GM23338 (cell line): ENCODE results near the gene PPCS. TPM values are rescaled to one million over a fixed set of nuclear protein-coding genes. Genes with fewer than 3 reads are reported as not detected.

Experiments used
- ATAC-seq: fragments of 200-7000 bp; cut with Tn5 transposase; 3 replicates; pipeline ENCODE4 v1.9.1; 2020
- DNase-seq: peaks from one replicate; pipeline ENCODE4 v3.0.0-alpha.2; 2015; ENCODE audit warnings: low spot score
- H2AFZ ChIP-seq: fragments of 200-600 bp; sonication (generic); 2 replicates; pipeline ENCODE4 v1.8.0; 2016; ENCODE audit warnings: antibody characterized with exemption, mild to moderate bottlenecking, moderate library complexity
- H3F3A ChIP-seq: fragments of 200-600 bp; sonication (generic); replicated peaks from 2 replicates; pipeline ENCODE4 v1.8.0; 2017; ENCODE audit warnings: antibody characterized with exemption, mixed run types, low read depth
- H3K27ac ChIP-seq: fragments of 200-600 bp; sonication (generic); 2 replicates; pipeline ENCODE4 v1.6.1; 2016; ENCODE audit warnings: low read depth
- H3K27me3 ChIP-seq: fragments of 200-600 bp; sonication (generic); 2 replicates; pipeline ENCODE4 v1.8.0; 2016; ENCODE audit warnings: mild to moderate bottlenecking, mixed run types, moderate library complexity; ENCODE audit not compliant: insufficient read depth
- H3K36me3 ChIP-seq: fragments of 200-600 bp; sonication (generic); 2 replicates; pipeline ENCODE4 v1.8.0; 2016; ENCODE audit warnings: mild to moderate bottlenecking; ENCODE audit not compliant: insufficient read depth
- H3K4me1 ChIP-seq: fragments of 200-600 bp; sonication (generic); 2 replicates; pipeline ENCODE4 v1.8.0; 2016; ENCODE audit warnings: mild to moderate bottlenecking, moderate library complexity; ENCODE audit not compliant: insufficient read depth
- H3K4me2 ChIP-seq: fragments of 200-600 bp; sonication (generic); 2 replicates; pipeline ENCODE4 v1.7.1; 2017; ENCODE audit warnings: mixed run types
- H3K4me3 ChIP-seq: fragments of 200-600 bp; sonication (generic); 2 replicates; pipeline ENCODE4 v1.6.1; 2016; ENCODE audit warnings: mixed run types
- H3K79me2 ChIP-seq: fragments of 200-600 bp; sonication (generic); replicated peaks from 2 replicates; pipeline ENCODE4 v1.8.0; 2017; ENCODE audit warnings: mild to moderate bottlenecking; ENCODE audit not compliant: insufficient read depth
- H3K9me2 ChIP-seq: fragments of 200-600 bp; sonication (generic); 2 replicates; pipeline ENCODE4 v1.8.0; 2017; ENCODE audit not compliant: insufficient read depth
- H4K20me1 ChIP-seq: fragments of 200-600 bp; sonication (generic); replicated peaks from 2 replicates; pipeline ENCODE4 v1.8.0; 2017; ENCODE audit warnings: mild to moderate bottlenecking; ENCODE audit not compliant: insufficient read depth
- H3K27ac Mint-ChIP-seq: 2 replicates; pipeline ENCODE4 v1.8.0; 2020; ENCODE audit warnings: inconsistent platforms, mild to moderate bottlenecking, moderate library complexity, mixed read lengths
- H3K27me3 Mint-ChIP-seq: 3 replicates; pipeline ENCODE4 v1.8.0; 2022; ENCODE audit warnings: low read depth, mild to moderate bottlenecking, moderate library complexity, mixed read lengths, inconsistent platforms; ENCODE audit not compliant: insufficient read depth, poor library complexity
- H3K36me3 Mint-ChIP-seq: 3 replicates; pipeline ENCODE4 v1.8.0; 2021; ENCODE audit warnings: low read depth, mild to moderate bottlenecking, inconsistent platforms, moderate library complexity, mixed read lengths
- H3K4me1 Mint-ChIP-seq: 3 replicates; pipeline ENCODE4 v1.8.0; 2020; ENCODE audit warnings: mild to moderate bottlenecking, inconsistent platforms, mixed read lengths
- H3K4me3 Mint-ChIP-seq: 3 replicates; pipeline ENCODE4 v1.8.0; 2021; ENCODE audit warnings: moderate library complexity, mild to moderate bottlenecking, inconsistent platforms, mixed read lengths
- H3K9me3 Mint-ChIP-seq: 3 replicates; pipeline ENCODE4 v1.8.0; 2020; ENCODE audit warnings: moderate library complexity, mild to moderate bottlenecking, inconsistent platforms, mixed read lengths
- ETS1 ChIP-seq: IDR thresholded peaks from 2 replicates; pipeline ENCODE4 v1.6.1; 2016; ENCODE audit warnings: antibody characterized with exemption
- ZNF462 ChIP-seq: fragments of 250-450 bp; sonication (Bioruptor Pico); IDR thresholded peaks from 2 replicates; pipeline ENCODE4 v1.5.0; 2020; ENCODE audit warnings: mild to moderate bottlenecking, moderate library complexity
- polyA plus RNA-seq: library from polyadenylated mRNA; unstranded; fragments of >200 nt; fragmentation: Nextera tagmentation; extraction: Ambion mirVana; gene quantifications from 2 replicates; pipeline ENCODE4 v1.2.1, GENCODE V29; 2016
- total RNA-seq: library from RNA; depleted of rRNA; stranded (reverse); fragments of >200 nt; shearing (Covaris generic); gene quantifications from 2 replicates; pipeline ENCODE4 v1.2.3, GENCODE V29; 2014

The PPCS gene
- total and polyA plus RNA-seq, 2 experiments from 2014 or later: 35.6 to 47.6 TPM

GRCh38 chr1:42419126-42419821 is 37.1 kb upstream of the PPCS start:
- no peak for TF ChIP-seq ZNF462 (CRISPR knock-in tag)
- peaks cover 11% of the 10 kb centered on the region for H3K27me3 Mint-ChIP-seq
- no peak overlapping the region for H2AFZ ChIP-seq
- ATAC-seq: no peak
- no peak for DNase-seq
- no peaks in the 10 kb centered on the region for H3K9me2 ChIP-seq
- H3K36me3 ChIP-seq: no peaks in the 10 kb centered on the region
- peak overlapping the region; percentile 24; the same call in 1 of the 2 replicates for H3K4me2 ChIP-seq
- H4K20me1 ChIP-seq: no peaks in the 10 kb centered on the region
- no peak overlapping the region for H3K4me3 ChIP-seq
- peak overlapping the region; percentile 63 for H3K27ac ChIP-seq
- no peak overlapping the region; the same call in 1 of the 2 replicates for H3K27ac Mint-ChIP-seq
- H3K4me3 Mint-ChIP-seq: no peak overlapping the region
- peaks cover 27% of the 10 kb centered on the region for H3K4me1 ChIP-seq
- no peaks in the 10 kb centered on the region for H3K79me2 ChIP-seq
- H3K36me3 Mint-ChIP-seq: no peaks in the 10 kb centered on the region
- no peaks in the 10 kb centered on the region for H3K27me3 ChIP-seq
- H3K9me3 Mint-ChIP-seq: no peaks in the 10 kb centered on the region
- peaks cover 40% of the 10 kb centered on the region for H3K4me1 Mint-ChIP-seq
- H3F3A ChIP-seq: no peaks in the 10 kb centered on the region

- Histone ChIP-seq H2AFZ (no peak overlapping the region), H3K4me2 (no peak overlapping the region), H3F3A (no peaks in the 10 kb centered on the region), H3K27ac (no peak overlapping the region), H3K9me2 (no peaks in the 10 kb centered on the region), H3K79me2 (no peaks in the 10 kb centered on the region), H3K4me3 (no peak overlapping the region), H3K36me3 (no peaks in the 10 kb centered on the region), H4K20me1 (no peaks in the 10 kb centered on the region), H3K27me3 (no peaks in the 10 kb centered on the region), H3K4me1 (peaks cover 27% of the 10 kb centered on the region)
- no peak for TF ChIP-seq ETS1
- no peak overlapping the region for H3K4me3 Mint-ChIP-seq
- no peak for ATAC-seq
- no peaks in the 10 kb centered on the region for H3K9me3 Mint-ChIP-seq
- H3K27ac Mint-ChIP-seq: no peak overlapping the region
- DNase-seq: no peak
- H3K36me3 Mint-ChIP-seq: no peaks in the 10 kb centered on the region
- peaks cover 37% of the 10 kb centered on the region for H3K4me1 Mint-ChIP-seq
- H3K27me3 Mint-ChIP-seq: peaks cover 11% of the 10 kb centered on the region
These were observed 36.2 kb upstream of the PPCS start for GRCh38 chr1:42420121-42420520.
